Upper lobe of right lung (tissue), 1 donor: Measurements from ENCODE around the gene PLCB1. TPM values are rescaled to one million over a fixed set of nuclear protein-coding genes. Genes with fewer than 3 reads are reported as not detected.

Experiments used
- ATAC-seq: fragments of 200-7000 bp; cut with Tn5 transposase; one replicate; pipeline ENCODE4 v1.9.1; 2020; ENCODE audit warnings: mild to moderate bottlenecking, moderate library complexity
- DNase-seq: peaks from one replicate; pipeline ENCODE4 v3.0.0-alpha.2; 2020
- H3K27ac ChIP-seq: fragments of 200-600 bp; one replicate; pipeline ENCODE4 v1.8.0; 2022
- H3K27me3 ChIP-seq: fragments of 200-600 bp; one replicate; pipeline ENCODE4 v1.8.0; 2022; ENCODE audit warnings: mild to moderate bottlenecking
- H3K36me3 ChIP-seq: fragments of 200-600 bp; one replicate; pipeline ENCODE4 v1.8.0; 2022
- H3K4me1 ChIP-seq: fragments of 200-600 bp; one replicate; pipeline ENCODE4 v1.8.0; 2022
- H3K4me3 ChIP-seq: fragments of 200-600 bp; one replicate; pipeline ENCODE4 v1.8.0; 2022; ENCODE audit warnings: mild to moderate bottlenecking
- H3K9me3 ChIP-seq: fragments of 200-600 bp; one replicate; pipeline ENCODE4 v1.8.0; 2022
- CTCF ChIP-seq: fragments of 200-600 bp; IDR thresholded peaks from one replicate; pipeline ENCODE4 v1.8.0; 2022; ENCODE audit warnings: antibody characterized with exemption
- intact Hi-C: fragments of 100-400 bp; cut with DNase I; formaldehyde crosslinking; loops from one replicate; pipeline ENCODE4 v1.11.0; 2022
- total RNA-seq: library from RNA; stranded (reverse); fragmentation: NEBNext Ultra II Directional; extraction: Animal tissue kit (Norgen Biotek cat#: 25700); gene quantifications from one replicate; pipeline ENCODE4 v1.2.1, GENCODE V29; 2021
- donor health status: DM: no; HTN: yes; CAD: no; lungs with severe emphysema.

Gene PLCB1
- total RNA-seq, 1 donor from 2014 or later: 12.4 TPM

DNA sequence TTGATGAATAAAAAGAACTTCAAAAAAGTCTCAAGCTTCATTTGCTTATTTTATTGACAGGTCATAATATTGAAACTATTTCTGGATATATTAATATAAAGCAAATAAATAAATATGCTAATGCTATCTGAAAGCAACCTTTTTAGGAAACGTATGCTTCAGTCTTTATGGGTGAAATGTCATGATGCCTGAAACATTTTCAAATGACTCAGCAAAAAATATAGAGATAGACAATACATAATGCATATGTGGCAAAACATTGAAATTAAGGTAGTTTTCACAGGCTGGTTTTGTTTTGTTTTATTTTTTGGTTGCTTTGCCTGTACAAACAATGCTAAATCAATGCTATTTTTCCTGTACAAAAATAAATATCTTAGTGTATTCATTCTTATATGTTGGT, 742.4 kb downstream of the PLCB1 start:
- intact Hi-C loops: no loop called here
- Histone ChIP-seq H3K36me3 (no peaks in the 10 kb centered on the region), H3K27me3 (no peaks in the 10 kb centered on the region), H3K4me1 (no peaks in the 10 kb centered on the region), H3K27ac (no peak overlapping the region), H3K4me3 (no peak overlapping the region), H3K9me3 (no peaks in the 10 kb centered on the region)
- no peak for TF ChIP-seq CTCF
- ATAC-seq: no peak
- no peak for DNase-seq

DNA sequence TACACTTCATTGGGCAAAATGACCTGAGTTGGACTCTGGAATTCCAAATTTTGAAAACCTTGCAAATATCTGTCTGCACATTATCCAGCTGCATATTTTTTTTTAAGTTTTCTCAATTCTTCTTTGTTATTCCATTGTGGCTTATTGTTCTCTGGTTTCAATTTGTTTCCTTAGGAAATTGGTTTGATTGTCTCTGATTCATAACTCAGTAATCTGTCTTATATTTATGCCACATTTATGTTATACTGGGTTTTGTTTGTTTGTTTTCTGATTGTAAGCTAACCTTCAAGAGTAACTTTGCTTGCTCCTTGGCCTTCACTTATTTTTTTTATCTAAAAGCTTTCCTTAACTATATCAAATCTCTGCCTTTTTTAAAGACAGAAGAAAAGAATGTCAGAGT, 743.5 kb downstream of the PLCB1 start:
- intact Hi-C loops: no loop called here
- no peak for DNase-seq
- Histone ChIP-seq H3K27ac (no peak overlapping the region), H3K4me3 (no peak overlapping the region), H3K9me3 (no peaks in the 10 kb centered on the region), H3K36me3 (no peaks in the 10 kb centered on the region), H3K4me1 (no peaks in the 10 kb centered on the region), H3K27me3 (no peaks in the 10 kb centered on the region)
- no peak for ATAC-seq
- TF ChIP-seq CTCF: no peak

DNA sequence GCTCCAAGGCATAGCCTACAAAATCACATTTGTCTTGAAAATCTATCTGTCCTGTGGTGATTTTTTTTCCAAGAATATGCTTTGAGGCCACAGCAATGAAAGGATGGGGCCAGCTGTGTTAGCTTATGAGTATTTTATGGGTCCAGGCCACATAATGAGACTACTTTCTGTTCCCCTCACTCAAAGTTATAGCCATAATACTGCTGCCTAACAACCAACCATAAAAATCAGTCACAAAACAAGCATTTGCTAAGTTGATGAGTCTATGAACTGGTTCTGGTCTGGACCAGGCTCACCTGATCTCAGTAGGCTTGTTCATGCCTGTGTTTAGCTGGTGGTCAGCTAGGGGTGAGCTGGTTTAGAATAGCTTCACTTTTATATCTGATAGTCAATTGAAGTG, 744.3 kb downstream of the PLCB1 start:
- Histone ChIP-seq H3K4me1 (no peaks in the 10 kb centered on the region), H3K27ac (no peak overlapping the region), H3K27me3 (no peaks in the 10 kb centered on the region), H3K9me3 (no peaks in the 10 kb centered on the region), H3K36me3 (no peaks in the 10 kb centered on the region), H3K4me3 (no peak overlapping the region)
- TF ChIP-seq CTCF: no peak
- ATAC-seq (no peak), DNase-seq (no peak)
- intact Hi-C loops: no loop called here

- TF ChIP-seq CTCF: no peak
- Histone ChIP-seq H3K27me3 (no peaks in the 10 kb centered on the region), H3K27ac (no peak overlapping the region), H3K9me3 (no peaks in the 10 kb centered on the region), H3K36me3 (no peaks in the 10 kb centered on the region), H3K4me3 (no peak overlapping the region), H3K4me1 (no peaks in the 10 kb centered on the region)
- ATAC-seq (no peak), DNase-seq (no peak)
- intact Hi-C loops: no loop called here
Observed at GRCh38 chr20:8877294-8877693, 745.2 kb downstream of the PLCB1 start.

DNA sequence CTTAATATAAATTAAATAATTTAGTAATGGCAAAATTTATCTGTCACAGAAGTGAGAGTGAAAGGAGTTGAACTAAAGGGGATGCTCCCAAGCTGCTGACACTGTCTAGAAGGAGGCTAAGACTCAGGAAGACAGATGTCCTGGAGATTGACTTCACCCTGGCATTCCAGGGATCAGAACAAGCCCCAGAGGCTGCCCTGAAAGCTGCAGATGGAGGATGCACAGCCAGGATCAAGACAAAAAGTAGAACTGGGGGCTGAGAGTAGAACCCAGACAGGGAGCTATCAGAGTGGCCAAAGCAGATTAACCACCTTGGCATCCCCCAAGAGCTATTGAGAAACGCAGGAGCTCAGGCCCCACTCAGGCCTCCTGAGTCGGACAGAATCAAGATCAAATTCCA, 747.6 kb downstream of the PLCB1 start:
- intact Hi-C loops: no loop called here
- no peak for TF ChIP-seq CTCF
- H3K4me3 ChIP-seq: no peak overlapping the region
- ATAC-seq (no peak), DNase-seq (no peak)
- no peaks in the 10 kb centered on the region for H3K27me3 ChIP-seq
- no peaks in the 10 kb centered on the region for H3K36me3 ChIP-seq
- no peaks in the 10 kb centered on the region for H3K9me3 ChIP-seq
- no peak overlapping the region for H3K27ac ChIP-seq
- H3K4me1 ChIP-seq: no peaks in the 10 kb centered on the region

DNA sequence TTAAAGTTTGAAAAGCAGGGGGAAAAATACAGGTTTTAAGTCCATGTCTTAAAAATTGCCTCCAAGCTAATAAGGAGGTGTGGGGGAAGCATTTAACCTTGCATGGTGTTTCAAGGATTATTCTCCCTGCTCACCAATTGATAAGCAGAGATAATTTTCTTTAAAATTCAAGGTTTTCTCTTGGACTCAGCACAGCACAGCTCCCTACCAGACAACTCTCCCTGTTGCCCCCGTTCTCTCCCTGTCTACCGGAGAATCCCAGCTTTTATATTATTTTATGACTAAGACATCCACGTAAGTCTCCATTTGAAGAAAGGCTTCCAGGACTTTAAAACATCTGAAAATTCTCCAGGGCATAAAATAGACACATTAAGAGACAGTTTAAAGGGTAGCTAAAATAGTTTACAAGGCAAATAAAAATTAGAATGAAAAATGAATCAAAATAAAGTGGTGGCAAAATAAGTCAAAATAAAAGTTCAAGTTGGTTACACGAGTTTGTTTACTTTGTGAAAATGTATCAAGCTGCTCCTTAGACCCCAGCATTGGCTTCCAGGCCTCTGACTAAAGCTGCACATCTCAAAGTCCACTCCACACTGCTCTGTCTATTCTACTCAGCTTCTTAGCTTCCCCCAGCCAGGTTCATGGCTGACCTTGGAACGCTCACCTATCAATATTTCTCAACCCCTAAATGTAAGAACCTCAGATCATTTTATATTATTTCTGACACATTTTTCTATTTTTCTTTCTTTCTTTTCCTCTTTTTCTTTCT, 748.2 kb downstream of the PLCB1 start:
- DNase-seq (no peak), ATAC-seq (no peak)
- no peak overlapping the region for H3K27ac ChIP-seq
- H3K9me3 ChIP-seq: no peaks in the 10 kb centered on the region
- no peaks in the 10 kb centered on the region for H3K36me3 ChIP-seq
- H3K4me3 ChIP-seq: no peak overlapping the region
- no peaks in the 10 kb centered on the region for H3K4me1 ChIP-seq
- intact Hi-C loops: no loop called here
- no peak for TF ChIP-seq CTCF
- no peaks in the 10 kb centered on the region for H3K27me3 ChIP-seq
